HG03354 (cell line): Measurements from ENCODE around the gene CFAP54.
"Not testable (repeated sequence)": the region's sequence is repeated elsewhere in the genome, so short reads cannot be mapped to it uniquely, and the experiment has no call there.

ENCODE experiments used
- ATAC-seq: cut with Tn5 transposase; IDR thresholded peaks from one replicate; pipeline ENCODE4 v1.9.1; 2021; ENCODE audit warnings: mild to moderate bottlenecking; ENCODE audit not compliant: unreplicated experiment, poor library complexity, severe bottlenecking

Gene CFAP54

GRCh38 chr12:96489392-96490056, at the start of gene CFAP54:
Gene CFAP54, plus strand, starts transcription at chr12:96489577. Its CDS starts 33 bp downstream, at chr12:96489610.
- ATAC-seq = peak; percentile 98

- ATAC-seq = no peak
Observed at GRCh38 chr12:96441816-96442215, 47.6 kb upstream of the CFAP54 start.

- no peak for ATAC-seq
Observed at GRCh38 chr12:96442906-96443305, 46.5 kb upstream of the CFAP54 start.

GRCh38 chr12:96444399-96444798, 45.0 kb upstream of the CFAP54 start:
- ATAC-seq = no peak

- ATAC-seq = peak; percentile 100
Observed at GRCh38 chr12:96445691-96446583, 43.4 kb upstream of the CFAP54 start.

GRCh38 chr12:96447256-96447655, 42.1 kb upstream of the CFAP54 start:
- no peak for ATAC-seq

GRCh38 chr12:96448300-96448699, 41.1 kb upstream of the CFAP54 start:
- no peak for ATAC-seq

- no peak for ATAC-seq
Observed at GRCh38 chr12:96452261-96452922, 37.0 kb upstream of the CFAP54 start.

- no peak for ATAC-seq
Observed at GRCh38 chr12:96454396-96454795, 35.0 kb upstream of the CFAP54 start.

- peak; percentile 85 for ATAC-seq
Observed at GRCh38 chr12:96456265-96456974, 33.0 kb upstream of the CFAP54 start.

- no peak for ATAC-seq
Observed at GRCh38 chr12:96457191-96457930, 32.0 kb upstream of the CFAP54 start.

- ATAC-seq = not testable (repeated sequence)
Observed at GRCh38 chr12:96459281-96459680, 30.1 kb upstream of the CFAP54 start.

GRCh38 chr12:96462571-96463280, 26.7 kb upstream of the CFAP54 start:
- ATAC-seq = no peak

- no peak for ATAC-seq
Observed at GRCh38 chr12:96465896-96466295, 23.5 kb upstream of the CFAP54 start.

GRCh38 chr12:96466939-96467751, 22.2 kb upstream of the CFAP54 start:
- no peak for ATAC-seq

GRCh38 chr12:96471368-96472050, 17.9 kb upstream of the CFAP54 start:
- ATAC-seq = no peak

- ATAC-seq = no peak
Observed at GRCh38 chr12:96472384-96472783, 17.0 kb upstream of the CFAP54 start.
